Stimulated activated CD4-positive, alpha-beta T cell treated with anti-CD3 and anti-CD28 coated beads, Interleukin-2, amount 100 ng/mL, for 4 hours (primary cell): ENCODE data around the gene GMEB1.
"Not testable (repeated sequence)": the region's sequence is repeated elsewhere in the genome, so short reads cannot be mapped to it uniquely, and the experiment has no call there.

Experiments
- DNase-seq: peaks from one replicate; pipeline ENCODE4 v3.0.0-alpha.2; 2020; ENCODE audit warnings: low read depth

The GMEB1 gene

DNA sequence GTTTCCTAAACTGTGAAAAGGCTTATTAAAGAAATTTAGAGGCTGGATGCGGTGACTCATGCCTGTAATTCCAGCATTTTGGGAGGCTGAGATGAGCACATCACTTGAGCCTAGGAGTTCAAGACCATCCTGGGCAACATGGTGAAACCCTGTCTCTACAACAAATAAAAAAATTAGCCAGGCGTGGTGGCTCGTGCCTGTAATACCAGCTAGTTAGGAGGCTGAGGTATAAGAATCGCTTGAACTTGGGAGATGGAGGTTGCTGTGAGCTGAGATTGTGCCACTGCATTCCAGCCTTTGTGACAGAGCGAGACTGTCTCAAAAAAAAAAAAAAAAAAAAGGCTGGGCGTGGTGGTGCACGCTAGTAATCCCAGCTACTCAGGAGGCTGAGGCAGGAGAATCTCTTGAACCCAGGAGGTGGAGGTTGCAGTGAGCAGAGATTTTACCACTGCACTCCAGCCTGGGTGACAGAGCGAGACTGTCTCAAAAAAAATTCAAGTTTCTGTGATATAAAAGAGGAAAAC is 82.2 kb downstream of the GMEB1 start:
- DNase-seq = not testable (repeated sequence)

DNA sequence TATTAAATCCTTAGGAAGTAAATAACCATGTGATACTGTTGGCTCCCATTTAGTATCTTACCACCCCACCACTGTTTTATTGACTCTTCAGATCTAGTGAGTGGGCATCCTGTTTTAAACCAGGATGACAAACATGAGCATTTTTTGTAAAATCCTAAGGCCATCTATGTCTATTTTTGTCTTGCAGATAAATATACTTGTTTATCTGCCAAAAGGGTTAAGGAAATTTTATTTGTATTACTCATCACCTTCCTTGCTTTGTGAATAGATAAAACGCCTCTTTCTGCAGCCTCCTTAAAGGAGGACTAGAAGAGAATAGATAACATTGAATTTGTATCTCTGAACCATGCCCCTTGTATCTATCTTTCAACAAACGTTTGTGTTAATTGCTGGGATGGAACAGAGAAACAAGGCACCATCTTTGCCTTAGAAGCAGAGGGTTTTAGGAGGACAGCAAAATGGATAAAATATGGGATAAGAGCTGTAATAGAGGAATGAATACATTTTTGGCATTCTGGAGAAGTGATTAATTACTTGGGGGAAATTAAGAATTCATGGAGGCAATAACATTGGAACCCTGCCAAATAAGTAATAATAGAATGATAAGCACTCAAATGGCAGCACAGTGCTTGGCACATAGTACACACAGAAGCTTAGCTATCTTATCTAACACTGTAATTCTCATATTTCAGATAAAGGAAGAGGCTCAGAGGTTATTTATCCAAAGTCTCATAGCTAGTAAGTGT is 82.9 kb downstream of the GMEB1 start:
- DNase-seq = no peak

DNA sequence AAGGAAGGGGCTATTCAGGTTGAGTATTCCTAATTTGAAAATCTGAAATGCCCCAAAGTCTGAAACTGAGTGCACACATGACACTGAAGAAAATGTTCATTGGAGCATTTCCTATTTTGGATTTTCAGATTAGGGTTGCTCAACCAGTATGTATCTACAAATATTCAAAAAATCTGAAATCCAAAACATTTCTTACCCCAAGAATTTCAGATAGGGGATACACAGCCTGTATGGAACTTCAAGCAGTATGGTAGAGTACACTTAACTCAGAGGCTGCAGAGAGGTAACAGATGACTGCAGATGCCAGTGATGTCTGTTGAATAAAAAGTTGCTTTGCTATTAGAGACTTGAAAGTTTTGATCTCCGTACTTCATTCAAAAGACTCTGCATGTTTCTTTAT is 87.1 kb downstream of the GMEB1 start:
- no peak for DNase-seq

DNA sequence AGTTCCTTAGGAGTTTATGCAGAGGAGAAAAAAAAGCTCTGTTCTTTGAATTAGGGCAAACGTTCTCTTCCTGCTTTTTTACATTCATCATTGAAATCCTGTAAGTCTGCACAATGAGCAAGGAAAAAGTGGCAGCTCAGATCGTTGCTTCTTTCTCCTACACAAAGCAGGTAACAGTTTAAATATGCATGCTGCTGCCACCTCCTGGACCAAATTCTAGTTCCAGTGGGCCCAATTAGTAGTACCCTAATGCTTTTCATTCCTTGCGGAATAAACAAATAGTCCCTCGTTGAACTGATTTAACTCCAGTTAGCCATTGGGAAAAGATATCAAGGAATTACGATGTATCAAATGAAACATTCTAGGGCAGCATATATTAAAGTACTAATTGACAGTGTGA is 88.3 kb downstream of the GMEB1 start:
- DNase-seq = no peak

DNA sequence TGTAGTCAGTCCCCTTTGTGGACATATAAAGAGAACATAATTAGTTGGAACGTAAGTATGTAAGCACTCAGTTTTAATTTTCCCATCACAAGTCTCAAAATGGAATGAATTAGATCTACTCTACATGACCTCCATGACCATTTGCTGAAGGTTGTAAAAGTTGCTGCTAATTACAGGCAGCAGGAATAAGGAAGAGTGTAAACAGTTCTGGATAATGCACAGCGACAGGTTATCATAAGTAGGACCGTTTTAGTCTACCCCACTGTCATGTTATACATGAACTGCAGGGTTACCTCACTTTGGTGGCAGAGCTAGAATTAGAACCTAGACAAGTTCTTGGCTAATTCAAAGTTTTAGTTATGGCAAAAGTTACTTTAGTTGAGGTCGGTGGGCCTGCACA is 89.8 kb downstream of the GMEB1 start:
- no peak for DNase-seq

DNA sequence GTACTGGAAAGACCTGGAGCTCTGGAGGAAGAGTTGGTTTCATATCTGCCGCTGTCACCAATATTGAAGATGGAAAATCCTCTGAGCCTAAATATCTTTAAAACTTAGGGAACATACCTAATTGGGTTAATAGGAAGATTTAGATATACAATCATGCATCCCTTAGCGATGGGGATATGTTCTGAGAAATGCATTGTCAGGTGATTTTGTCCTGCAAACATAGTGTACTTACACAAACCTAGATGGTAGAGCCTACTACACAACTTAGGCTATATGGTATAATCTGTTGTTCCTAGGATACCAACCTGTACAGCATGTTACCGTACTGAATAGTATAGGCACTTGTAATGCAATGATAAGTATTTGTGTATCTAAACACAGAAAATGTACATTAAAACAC is 90.7 kb downstream of the GMEB1 start:
- no peak for DNase-seq

DNA sequence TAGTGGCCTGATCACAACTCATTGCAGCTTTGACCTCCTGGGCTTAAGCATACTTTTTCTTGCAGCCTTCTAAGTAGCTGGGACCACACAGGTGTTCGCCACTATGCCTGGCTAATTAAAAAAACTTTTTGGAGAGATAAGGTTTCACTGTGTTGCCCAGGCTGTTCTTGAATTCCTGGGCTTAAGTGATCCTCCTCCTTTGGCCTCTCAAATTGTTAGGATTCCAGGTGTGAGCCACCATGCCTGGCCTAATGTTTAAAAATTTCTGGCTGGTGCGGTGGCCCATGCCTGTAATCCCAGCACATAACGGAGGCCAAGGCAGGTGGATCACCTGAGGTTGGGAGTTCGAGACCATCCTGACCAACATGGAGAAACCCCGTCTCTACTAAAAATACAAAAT is 92.6 kb downstream of the GMEB1 start:
- DNase-seq = no peak

DNA sequence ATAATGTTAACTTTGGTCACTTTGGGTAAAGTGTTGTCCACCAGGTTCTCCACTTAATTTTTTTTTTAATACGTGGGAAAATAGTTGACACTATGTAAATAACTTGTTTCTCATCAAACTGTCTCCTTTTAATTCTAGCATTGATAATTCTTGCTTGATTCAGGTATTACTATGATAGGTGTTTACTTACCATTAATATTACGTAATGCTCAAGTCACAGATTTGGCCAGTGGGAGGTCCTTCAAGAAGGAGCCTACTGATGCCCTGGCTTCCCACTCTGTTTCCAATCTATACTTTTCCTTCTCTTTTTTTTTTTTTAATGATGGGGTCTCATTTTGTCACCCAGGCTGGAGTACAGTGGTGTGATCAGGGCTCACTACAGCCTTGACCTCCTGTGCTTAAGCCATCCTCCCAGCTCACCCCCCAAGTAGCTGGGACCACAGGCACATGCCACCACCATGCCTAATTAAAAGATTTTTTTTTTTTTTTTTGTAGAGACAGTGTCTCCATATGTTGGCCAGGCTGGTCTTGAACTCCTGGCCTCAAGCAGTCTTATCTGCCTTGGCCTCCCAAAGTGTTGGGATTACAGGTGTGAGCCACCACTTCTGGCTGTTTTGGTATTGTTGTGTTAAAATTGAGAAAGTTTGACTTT is 98.1 kb downstream of the GMEB1 start:
- DNase-seq = no peak
